Brain pericyte (primary cell): ENCODE data around the gene NDUFA9.

Source experiments
- DNase-seq: peaks from one replicate; pipeline ENCODE4 v3.0.0-alpha.2; 2012; ENCODE audit warnings: low read depth, low spot score

The NDUFA9 gene

DNA sequence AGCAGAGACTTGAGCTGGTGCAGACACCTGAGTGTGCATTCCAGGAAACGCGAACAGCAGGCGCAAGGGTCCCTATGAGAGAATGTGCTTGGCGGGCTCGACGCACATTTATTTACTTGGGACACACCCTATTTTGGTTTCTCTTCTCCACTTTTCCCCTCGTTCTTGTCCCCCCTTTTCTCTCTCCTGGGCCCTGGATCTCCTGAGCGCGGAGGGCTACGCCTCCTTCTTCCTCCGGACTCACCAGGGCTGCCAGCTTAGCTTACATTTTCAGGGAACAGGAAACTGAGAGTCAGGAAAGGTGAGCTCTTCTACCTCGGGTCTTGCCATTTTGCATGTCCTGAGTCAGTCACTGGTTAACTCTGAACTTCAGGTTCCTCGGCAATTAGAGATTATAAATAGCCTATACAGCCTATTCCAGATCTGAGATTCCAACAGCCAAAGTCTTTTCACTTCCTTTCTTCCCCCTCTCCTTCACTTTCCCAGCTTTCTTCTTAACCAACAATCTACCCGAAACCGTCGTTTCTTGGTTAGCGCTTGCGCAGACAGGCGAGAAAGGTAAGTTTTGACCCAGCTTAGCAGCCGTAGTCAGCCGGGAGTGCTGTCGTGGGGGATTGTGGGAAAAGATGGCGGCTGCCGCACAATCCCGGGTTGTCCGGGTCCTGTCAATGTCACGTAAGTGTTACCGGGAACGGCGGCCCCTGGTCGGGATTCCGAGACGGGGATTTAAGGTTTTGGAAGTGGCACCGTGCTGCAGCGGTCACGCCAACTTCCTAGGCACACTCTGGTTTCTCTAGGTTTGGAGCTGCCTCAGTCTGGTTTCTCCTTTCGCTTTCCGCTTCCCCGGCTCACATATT, at the start of gene NDUFA9, which contains the start of gene AKAP3:
TSS of gene NDUFA9 (plus strand) at position 614 of the 857 bp plus-strand sequence. CDS start at position 627, 13 bp downstream.
TSS of gene AKAP3 (minus strand) at position 551 of the 857 bp plus-strand sequence. CDS start 10,855 bp downstream, outside the sequence.
- peak; percentile 52 for DNase-seq

DNA sequence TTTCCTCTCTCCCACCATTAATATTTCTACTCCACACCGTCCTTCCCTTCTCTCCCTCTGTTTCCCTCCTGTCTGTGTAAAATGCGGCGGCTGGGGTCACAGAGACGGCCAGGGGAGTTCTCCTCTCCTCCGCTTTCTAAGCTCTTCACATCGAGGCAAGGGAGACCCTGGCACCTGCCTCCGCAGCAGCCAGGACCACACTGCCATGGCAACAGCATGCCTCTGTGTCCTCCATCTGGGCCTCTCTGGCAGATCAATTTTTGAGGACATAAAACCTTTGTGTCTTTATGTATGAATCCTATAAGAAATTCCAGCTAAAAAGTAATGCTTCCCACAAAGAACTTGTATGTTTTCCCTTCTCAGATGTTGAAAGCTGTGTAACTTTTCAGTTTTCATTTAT, 45.5 kb upstream of the NDUFA9 start:
- DNase-seq = no peak

DNA sequence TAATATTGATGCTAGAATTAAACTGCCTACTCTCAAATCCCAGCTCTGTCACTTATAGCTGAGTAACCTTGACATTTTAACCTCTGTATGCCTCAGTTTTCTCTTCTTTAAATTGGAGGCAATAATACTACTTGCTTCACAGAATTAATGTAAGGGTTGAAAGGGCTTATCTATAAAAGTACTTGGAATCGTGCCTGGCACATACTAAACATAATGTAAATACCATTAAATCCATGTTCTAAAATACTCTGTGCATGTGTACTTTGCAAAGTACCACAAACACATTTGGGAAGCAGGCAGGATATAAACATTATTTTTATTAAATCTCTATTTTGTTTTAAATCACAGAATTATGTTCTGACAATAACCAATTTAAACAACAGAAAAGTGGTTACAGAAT, 45.0 kb upstream of the NDUFA9 start:
- DNase-seq = no peak

- DNase-seq = peak; percentile 63
Measured at GRCh38 chr12:4604684-4605193, 44.2 kb upstream of the NDUFA9 start.

GRCh38 chr12:4607056-4607455, 41.9 kb upstream of the NDUFA9 start:
- no peak for DNase-seq

GRCh38 chr12:4609071-4609470, 39.8 kb upstream of the NDUFA9 start:
- no peak for DNase-seq

- no peak for DNase-seq
Measured at GRCh38 chr12:4610481-4610880, 38.4 kb upstream of the NDUFA9 start.

DNA sequence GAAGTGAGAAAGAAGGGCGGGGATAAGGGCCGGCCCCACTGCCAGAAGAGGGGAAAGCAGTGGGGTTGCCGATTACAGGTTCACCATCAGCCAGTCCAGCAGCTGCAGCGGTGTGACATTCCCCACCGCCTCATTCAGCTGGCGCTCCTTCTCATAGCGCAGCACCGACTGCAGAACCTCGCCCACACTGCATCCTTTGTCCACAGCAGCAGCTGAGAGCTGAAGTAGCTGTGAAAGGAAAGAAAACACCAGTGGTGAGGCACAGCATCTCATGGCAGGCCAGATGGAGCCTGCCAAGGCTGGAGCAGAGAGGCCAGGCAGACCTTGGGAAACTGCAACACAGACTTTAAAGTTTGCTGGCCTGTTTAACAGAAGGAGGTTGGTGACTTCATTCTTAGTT, 33.2 kb upstream of the NDUFA9 start:
- DNase-seq = no peak

DNA sequence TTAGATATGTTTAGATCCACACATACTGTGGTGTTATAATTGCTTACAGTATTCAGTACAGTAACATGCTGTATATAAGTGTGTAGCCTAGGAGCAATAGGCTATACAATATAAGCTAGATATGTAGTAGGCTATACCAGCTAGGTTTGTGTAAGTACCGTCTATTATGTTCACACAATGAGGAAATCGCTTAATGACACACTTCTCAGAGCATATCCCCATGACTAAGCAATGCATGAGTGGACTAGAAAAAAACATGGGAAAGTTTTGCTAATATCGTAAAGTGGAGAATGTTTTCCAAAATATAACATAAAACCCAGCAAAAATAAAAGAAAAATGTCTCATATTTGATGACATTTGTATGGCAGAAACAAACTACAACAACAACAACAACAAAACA, 27.4 kb upstream of the NDUFA9 start:
- no peak for DNase-seq

GRCh38 chr12:4626543-4626942, 22.4 kb upstream of the NDUFA9 start:
- no peak for DNase-seq

GRCh38 chr12:4628406-4628805, 20.5 kb upstream of the NDUFA9 start:
- DNase-seq = no peak

DNA sequence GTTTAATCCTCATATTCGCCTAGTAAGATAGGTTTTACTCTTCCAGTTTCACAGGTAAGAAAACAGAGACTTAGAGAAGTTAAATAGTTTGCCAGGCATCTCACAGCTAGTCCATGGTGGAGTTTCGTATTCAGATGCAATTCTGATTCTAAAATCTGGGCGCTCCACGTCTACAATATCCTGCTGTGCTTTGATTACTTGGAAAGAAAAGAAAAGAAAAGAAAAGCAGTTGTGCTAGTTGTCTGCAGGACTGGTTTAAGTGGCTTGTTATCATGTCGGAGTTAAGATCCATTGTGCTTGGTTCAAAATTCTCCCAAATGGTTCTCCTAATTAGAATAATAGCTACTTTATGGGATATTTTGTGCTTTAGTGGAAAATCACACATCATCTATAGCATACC, 18.7 kb upstream of the NDUFA9 start:
- DNase-seq = no peak

DNA sequence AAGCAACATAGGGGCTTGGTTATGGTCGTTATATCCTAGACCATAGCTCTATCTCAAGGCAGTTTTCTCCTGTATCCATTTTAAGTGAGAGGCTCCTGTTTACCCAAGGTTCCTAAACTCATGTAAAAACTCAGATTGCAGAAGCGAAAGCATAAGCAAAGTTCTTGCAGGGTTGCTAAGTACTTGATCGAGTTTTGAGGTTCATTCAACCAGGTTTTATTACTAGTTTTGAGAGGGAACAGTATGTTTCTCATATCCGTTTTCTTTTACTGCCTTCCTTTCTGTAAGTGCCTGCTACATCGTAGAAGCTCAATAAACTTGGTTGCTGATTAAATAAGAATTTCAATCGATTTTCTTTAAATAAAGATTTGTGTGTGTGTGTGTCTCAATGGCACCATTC, 5.2 kb upstream of the NDUFA9 start:
- DNase-seq = no peak

DNA sequence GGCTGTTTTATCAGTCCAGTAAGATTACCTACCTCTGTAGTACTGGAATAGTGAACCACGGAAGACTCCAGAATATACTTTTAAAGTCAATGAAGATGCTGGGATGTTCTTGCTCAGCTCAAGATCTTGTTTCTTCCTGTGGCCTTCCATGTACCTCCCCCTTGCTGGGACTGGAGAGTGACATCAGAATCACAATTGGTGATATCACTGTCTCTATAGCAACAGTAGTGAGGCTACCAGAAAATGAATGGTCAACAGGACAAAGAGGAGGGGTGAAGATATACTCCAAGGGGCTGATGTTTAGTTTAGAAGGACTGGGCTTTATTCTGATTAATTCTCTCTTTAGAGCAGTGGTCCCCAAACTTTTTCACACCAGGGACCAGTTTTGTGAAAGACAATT, 3.9 kb upstream of the NDUFA9 start:
- no peak for DNase-seq

DNA sequence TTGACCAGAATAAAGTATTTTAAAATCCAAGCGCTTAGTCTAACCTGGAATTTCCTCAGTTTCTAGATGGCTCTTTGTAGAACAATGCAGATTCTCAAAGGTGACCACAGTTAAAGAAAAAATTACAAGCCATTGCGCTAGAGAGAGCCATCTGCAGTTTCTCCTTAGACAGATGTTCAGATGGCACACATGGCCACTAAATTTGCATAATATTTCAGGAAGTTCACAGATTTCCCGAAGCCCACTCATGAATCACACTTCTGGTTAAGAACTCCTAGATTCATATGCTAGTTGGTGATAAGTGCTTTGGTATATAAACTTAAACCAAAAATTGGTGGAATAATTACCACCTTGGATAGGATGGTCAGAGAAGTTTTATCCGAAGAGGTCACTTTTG, 812 bp upstream of the NDUFA9 start:
- DNase-seq = no peak

DNA sequence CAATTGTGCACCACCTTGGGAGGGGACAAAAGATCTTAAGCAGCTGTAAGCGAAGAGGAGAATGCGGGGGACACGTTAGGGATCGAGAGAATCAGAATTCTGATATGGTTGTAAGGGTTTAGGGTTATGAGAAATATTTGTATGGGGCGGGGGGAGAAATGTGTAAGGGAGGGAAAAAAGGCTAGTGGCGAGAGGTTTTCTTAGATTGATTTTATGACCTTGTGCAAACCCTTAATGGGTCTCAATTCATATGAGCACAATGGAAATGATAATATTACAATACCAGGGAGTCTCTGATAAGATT, 396 bp downstream of the NDUFA9 start:
- no peak for DNase-seq

- DNase-seq = no peak
Measured at GRCh38 chr12:4653257-4653656, 4.3 kb downstream of the NDUFA9 start.

GRCh38 chr12:4653691-4654090, 4.8 kb downstream of the NDUFA9 start:
- no peak for DNase-seq

DNA sequence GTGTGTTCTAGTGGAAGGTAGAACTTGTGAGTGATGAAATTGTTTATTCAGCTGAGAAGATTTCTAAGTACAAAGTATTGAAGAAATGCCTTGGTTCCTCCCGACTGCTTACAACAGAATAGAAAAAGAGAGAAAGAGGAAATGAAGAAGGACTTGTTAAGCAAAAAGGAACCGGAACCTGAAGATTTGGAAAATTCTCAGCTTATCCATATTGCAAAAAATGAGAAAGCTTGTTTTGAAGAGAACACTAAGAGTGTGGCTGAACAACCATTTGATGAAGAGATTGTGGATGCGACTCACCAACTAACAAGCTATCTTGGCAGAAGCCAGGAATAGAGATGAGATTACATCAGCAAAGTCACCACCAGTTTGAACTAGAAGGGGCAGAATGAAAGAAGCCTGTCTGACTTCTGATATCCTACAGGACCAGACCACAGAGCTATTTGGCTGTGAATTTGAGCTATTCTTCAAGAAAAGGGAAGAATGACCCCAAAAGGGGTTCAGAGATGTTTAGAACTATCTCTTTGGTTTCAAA, 15.1 kb downstream of the NDUFA9 start:
- no peak for DNase-seq

DNA sequence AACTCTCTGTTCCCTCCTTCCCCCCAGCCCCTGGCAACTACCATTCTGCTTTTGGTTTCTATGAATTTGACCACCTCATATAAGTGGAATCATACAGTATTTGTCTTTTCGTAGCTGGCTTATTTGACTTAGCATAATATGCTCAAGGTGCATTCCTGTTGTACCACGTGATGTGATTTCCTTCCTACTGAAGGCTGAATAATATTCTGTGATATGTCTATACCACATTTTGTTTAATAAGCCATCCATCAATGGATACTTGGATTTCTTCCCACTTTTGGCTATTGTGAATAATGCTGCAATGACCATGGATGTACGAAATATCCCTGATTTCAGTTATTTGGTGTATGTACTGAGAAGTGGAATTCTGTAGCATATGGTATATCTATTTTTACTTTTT, 16.3 kb downstream of the NDUFA9 start:
- no peak for DNase-seq

GRCh38 chr12:4679711-4680110, 30.8 kb downstream of the NDUFA9 start:
- no peak for DNase-seq

DNA sequence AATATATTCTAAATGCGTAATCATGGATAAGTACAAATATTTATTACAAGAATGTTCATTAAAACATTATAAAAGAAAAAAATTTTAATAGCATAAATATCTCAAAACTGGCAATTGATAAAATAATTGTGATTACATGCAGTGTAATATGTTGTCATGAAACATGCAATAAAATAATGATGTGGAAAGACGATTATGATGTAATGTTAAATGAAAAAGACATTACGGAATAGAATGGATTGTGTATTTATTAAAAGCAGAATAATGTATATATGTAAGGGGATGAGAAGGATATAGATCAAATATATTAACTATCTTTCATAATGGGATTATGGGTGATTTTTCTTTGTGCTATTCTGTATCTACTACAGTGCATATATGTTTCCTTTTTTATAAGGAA, 32.8 kb downstream of the NDUFA9 start:
- DNase-seq = no peak

DNA sequence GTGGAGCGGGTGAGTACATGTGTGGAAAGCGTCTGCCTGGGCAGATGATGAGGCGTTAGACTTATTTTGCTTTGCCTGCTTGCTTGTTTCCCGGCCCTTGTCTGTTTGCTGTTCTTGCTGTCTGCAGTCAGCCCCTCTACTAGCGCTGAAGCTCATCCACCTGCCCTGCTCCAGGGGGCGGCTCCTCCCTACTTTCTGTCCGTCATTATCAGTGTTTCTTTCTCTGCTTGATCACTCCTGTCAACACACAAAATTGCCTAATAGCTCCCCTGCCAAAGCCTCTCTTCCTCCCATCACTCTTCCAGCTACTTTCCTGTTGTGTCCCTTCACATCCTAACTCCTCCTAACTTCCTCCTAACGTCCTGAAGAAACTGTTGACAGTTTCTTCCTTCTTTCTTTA, 36.4 kb downstream of the NDUFA9 start:
- DNase-seq = no peak
